Gastrocnemius medialis (tissue), 4 donors: Measurements from ENCODE around the gene ZDHHC11.

Source experiments
- POLR2A ChIP-seq, 2 donors: fragments of 450-650 bp; IDR thresholded peaks; one replicate each; pipeline ENCODE4 v1.6.1; 2017; ENCODE audit warnings: antibody characterized with exemption in 2 of 2, mild to moderate bottlenecking in 2 of 2, moderate library complexity in 2 of 2
- TF ChIP-seq, protein P1 (sequence below), 5 experiments: fragments of 450-650 bp in 3 of 5; fragments of 200-600 bp in 2 of 5; sonication (generic) in 2 of 5; IDR thresholded peaks in 4 of 5; conservative IDR thresholded peaks in 1 of 5; 1 replicate in 4 of 5; 2 replicates in 1 of 5; pipeline ENCODE4 v1.5.1; 2016 to 2019; ENCODE audit warnings: antibody characterized with exemption in 5 of 5, mild to moderate bottlenecking in 3 of 5, moderate library complexity in 3 of 5

DNA sequence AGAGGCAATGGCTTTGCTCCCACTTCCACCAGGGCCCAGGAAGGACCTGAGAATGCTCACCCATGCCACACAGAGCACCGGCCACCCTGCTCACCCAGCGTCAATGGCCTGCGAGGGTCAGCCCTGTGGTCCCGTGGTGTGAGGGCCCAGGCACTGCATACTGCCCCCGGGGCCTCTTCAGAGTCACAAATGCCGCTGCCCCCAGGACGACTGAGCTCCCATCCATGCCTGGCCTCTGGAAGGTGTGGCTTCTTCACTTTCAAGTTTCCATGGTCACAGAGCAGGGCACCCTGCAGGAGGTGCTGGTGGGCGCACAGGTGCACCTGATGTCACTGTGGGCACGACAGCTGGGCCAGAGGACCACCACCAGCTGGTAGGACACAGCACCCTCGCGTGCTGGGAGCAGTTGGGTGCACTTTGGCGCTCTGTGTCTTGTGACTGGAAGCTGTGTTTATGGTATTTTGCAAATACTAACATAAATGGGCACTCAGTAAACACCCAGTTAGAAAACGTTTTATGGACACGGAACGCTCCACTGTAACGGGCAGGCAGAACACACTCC is 12.5 kb upstream of the ZDHHC11 start:
- TF ChIP-seq, protein P1, sequence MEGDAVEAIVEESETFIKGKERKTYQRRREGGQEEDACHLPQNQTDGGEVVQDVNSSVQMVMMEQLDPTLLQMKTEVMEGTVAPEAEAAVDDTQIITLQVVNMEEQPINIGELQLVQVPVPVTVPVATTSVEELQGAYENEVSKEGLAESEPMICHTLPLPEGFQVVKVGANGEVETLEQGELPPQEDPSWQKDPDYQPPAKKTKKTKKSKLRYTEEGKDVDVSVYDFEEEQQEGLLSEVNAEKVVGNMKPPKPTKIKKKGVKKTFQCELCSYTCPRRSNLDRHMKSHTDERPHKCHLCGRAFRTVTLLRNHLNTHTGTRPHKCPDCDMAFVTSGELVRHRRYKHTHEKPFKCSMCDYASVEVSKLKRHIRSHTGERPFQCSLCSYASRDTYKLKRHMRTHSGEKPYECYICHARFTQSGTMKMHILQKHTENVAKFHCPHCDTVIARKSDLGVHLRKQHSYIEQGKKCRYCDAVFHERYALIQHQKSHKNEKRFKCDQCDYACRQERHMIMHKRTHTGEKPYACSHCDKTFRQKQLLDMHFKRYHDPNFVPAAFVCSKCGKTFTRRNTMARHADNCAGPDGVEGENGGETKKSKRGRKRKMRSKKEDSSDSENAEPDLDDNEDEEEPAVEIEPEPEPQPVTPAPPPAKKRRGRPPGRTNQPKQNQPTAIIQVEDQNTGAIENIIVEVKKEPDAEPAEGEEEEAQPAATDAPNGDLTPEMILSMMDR (IDR thresholded peaks at IDR 0.05 in 4 of 5, conservative IDR thresholded peaks at IDR 0.05 in 1 of 5), result no peak
- no peak for TF ChIP-seq POLR2A (IDR thresholded peaks at IDR 0.05)
